Naive B cell (primary cell): Measurements from ENCODE around the gene CEP104. TPM values are rescaled to one million over a fixed set of nuclear protein-coding genes. Genes with fewer than 3 reads are reported as not detected.

Experiments
- ATAC-seq, 2 donors: fragments of 150-1000 bp; cut with Tn5 transposase; 2 replicates each; pipeline ENCODE4 v1.10.0; 2021; ENCODE audit warnings: low read depth in 2 of 2, mild to moderate bottlenecking in 2 of 2, moderate library complexity in 2 of 2
- DNase-seq: peaks from one replicate; pipeline ENCODE4 v3.0.0; 2022
- H3K27ac Mint-ChIP-seq, 6 donors: one replicate each; pipeline ENCODE4 v1.8.0; 2020 to 2022; ENCODE audit warnings: mild to moderate bottlenecking in 6 of 6, mixed read lengths in 6 of 6, moderate library complexity in 5 of 6, inconsistent platforms in 2 of 6
- H3K27me3 Mint-ChIP-seq, 3 donors: one replicate each; pipeline ENCODE4 v1.8.0; 2021 to 2022; ENCODE audit warnings: mixed read lengths in 3 of 3, mild to moderate bottlenecking in 1 of 3
- H3K36me3 Mint-ChIP-seq, 2 donors: one replicate each; pipeline ENCODE4 v1.8.0; 2020 to 2022; ENCODE audit warnings: mixed read lengths in 2 of 2, inconsistent platforms in 1 of 2, mild to moderate bottlenecking in 1 of 2
- H3K4me1 Mint-ChIP-seq, 3 donors: one replicate each; pipeline ENCODE4 v1.8.0; 2020 to 2022; ENCODE audit warnings: mixed read lengths in 3 of 3, inconsistent platforms in 1 of 3, mild to moderate bottlenecking in 1 of 3, moderate library complexity in 1 of 3
- H3K4me3 Mint-ChIP-seq, 8 donors: one replicate each; pipeline ENCODE4 v1.8.0; 2020 to 2022; ENCODE audit warnings: mild to moderate bottlenecking in 8 of 8, mixed read lengths in 8 of 8, moderate library complexity in 8 of 8, inconsistent platforms in 2 of 8
- H3K9me3 Mint-ChIP-seq, 7 donors: one replicate each; pipeline ENCODE4 v1.8.0; 2020 to 2022; ENCODE audit warnings: mixed read lengths in 7 of 7, mild to moderate bottlenecking in 5 of 7, inconsistent platforms in 2 of 7, moderate library complexity in 1 of 7
- polyA plus RNA-seq, 6 donors: library from polyadenylated mRNA; unstranded; fragments of 300-500 nt; fragmentation: Illumina TruSeq; gene quantifications; one replicate each; pipeline ENCODE4 v1.2.3, GENCODE V29; 2021; ENCODE audit warnings: low read depth in 6 of 6

CEP104 gene
- polyA plus RNA-seq, 6 donors from 2014 or later, result 8.1 to 34.6 (median 17.5) TPM

- H3K4me1 Mint-ChIP-seq, result peaks cover 23 to 36% (median 33%) of the 10 kb centered on the region in 3 donors
- peak within 1 kb of the TSS; percentile 96 to 99 (median 98) for H3K27ac Mint-ChIP-seq
- peak within 1 kb of the TSS; percentile 89 to 99 (median 96) for H3K4me3 Mint-ChIP-seq
- DNase-seq (peak; percentile 96), ATAC-seq (peak; percentile 82 to 85)
- peaks cover 3 to 19% (median 16%) of the 10 kb centered on the region in 7 donors for H3K9me3 Mint-ChIP-seq
- H3K36me3 Mint-ChIP-seq, result peaks cover 8 to 11% of the 10 kb centered on the region in 2 donors
- H3K27me3 Mint-ChIP-seq, result no peaks in the 10 kb centered on the region
These were observed 43.3 kb upstream of the CEP104 start, which contains the start of gene C1orf174 for GRCh38 chr1:3900150-3900968. C1orf174 (minus strand) TSS chr1:3900272; CDS start chr1:3900186, 86 bp downstream.

GRCh38 chr1:3899754-3900149, 42.7 kb upstream of the CEP104 start:
- ATAC-seq (no peak), DNase-seq (no peak)
- Mint-ChIP-seq H3K9me3 (peaks cover 3 to 19% (median 16%) of the 10 kb centered on the region in 7 donors), H3K36me3 (peaks cover 8 to 11% of the 10 kb centered on the region in 2 donors), H3K27me3 (no peaks in the 10 kb centered on the region), H3K27ac (peak overlapping the region in 5 of 6 donors; percentile 96 to 99 (median 98)), H3K4me3 (peak overlapping the region; percentile 89 to 99 (median 96)), H3K4me1 (peaks cover 23 to 36% (median 36%) of the 10 kb centered on the region in 3 donors)

- ATAC-seq, result no peak
- peaks cover 23 to 36% (median 36%) of the 10 kb centered on the region in 3 donors for H3K4me1 Mint-ChIP-seq
These were observed 42.2 kb upstream of the CEP104 start for GRCh38 chr1:3898994-3899753.

GRCh38 chr1:3898475-3898735, 41.4 kb upstream of the CEP104 start:
- ATAC-seq (no peak), DNase-seq (no peak)
- Mint-ChIP-seq H3K4me1 (peaks cover 23 to 41% (median 40%) of the 10 kb centered on the region in 3 donors), H3K9me3 (peaks cover 3 to 19% (median 16%) of the 10 kb centered on the region in 7 donors), H3K27ac (peak overlapping the region in 3 of 6 donors; percentile 27 to 96 (median 68)), H3K27me3 (no peaks in the 10 kb centered on the region), H3K4me3 (peak overlapping the region in 6 of 8 donors; percentile 9 to 98 (median 82)), H3K36me3 (peaks cover 8 to 11% of the 10 kb centered on the region in 2 donors)

More at GRCh38 chr1:3898994-3899753, 42.2 kb upstream of the CEP104 start:
- Mint-ChIP-seq H3K36me3 (peaks cover 8 to 11% of the 10 kb centered on the region in 2 donors), H3K27me3 (no peaks in the 10 kb centered on the region), H3K9me3 (peaks cover 3 to 19% (median 16%) of the 10 kb centered on the region in 7 donors), H3K4me3 (peak overlapping the region; percentile 89 to 99 (median 96)), H3K27ac (peak overlapping the region; percentile 69 to 99 (median 92))
- DNase-seq, result no peak

GRCh38 chr1:3896396-3897000, 39.5 kb upstream of the CEP104 start:
- H3K36me3 Mint-ChIP-seq, result peaks cover 8 to 11% of the 10 kb centered on the region in 2 donors
- H3K9me3 Mint-ChIP-seq, result peaks cover 3 to 19% (median 16%) of the 10 kb centered on the region in 7 donors
- no peak for DNase-seq
- H3K4me1 Mint-ChIP-seq, result peaks cover 31 to 49% (median 46%) of the 10 kb centered on the region in 3 donors
- no peak for ATAC-seq
- H3K27ac Mint-ChIP-seq, result peak overlapping the region in 1 of 6 donors; percentile 26
- H3K4me3 Mint-ChIP-seq, result peak overlapping the region in 2 of 8 donors; percentile 42 to 71
- no peaks in the 10 kb centered on the region for H3K27me3 Mint-ChIP-seq

- H3K27me3 Mint-ChIP-seq, result no peaks in the 10 kb centered on the region
- H3K4me3 Mint-ChIP-seq, result peak overlapping the region in 2 of 8 donors; percentile 42 to 71
- H3K9me3 Mint-ChIP-seq, result peaks cover 3 to 19% (median 16%) of the 10 kb centered on the region in 7 donors
- ATAC-seq, result no peak
- peak overlapping the region in 1 of 6 donors; percentile 60 for H3K27ac Mint-ChIP-seq
- peaks cover 8 to 11% of the 10 kb centered on the region in 2 donors for H3K36me3 Mint-ChIP-seq
- H3K4me1 Mint-ChIP-seq, result peaks cover 28 to 49% (median 46%) of the 10 kb centered on the region in 3 donors
- DNase-seq, result no peak
These were observed 38.9 kb upstream of the CEP104 start for GRCh38 chr1:3895951-3896325.

- ATAC-seq (no peak), DNase-seq (no peak)
- Mint-ChIP-seq H3K9me3 (peaks cover 3 to 19% (median 16%) of the 10 kb centered on the region in 7 donors), H3K27me3 (no peaks in the 10 kb centered on the region), H3K4me1 (peaks cover 28 to 49% (median 45%) of the 10 kb centered on the region in 3 donors), H3K4me3 (peak overlapping the region in 1 of 8 donors; percentile 71), H3K27ac (peak overlapping the region in 1 of 6 donors; percentile 73), H3K36me3 (peaks cover 8 to 11% of the 10 kb centered on the region in 2 donors)
These were observed 38.4 kb upstream of the CEP104 start for GRCh38 chr1:3895279-3895950.

- no peak for DNase-seq
- Mint-ChIP-seq H3K27ac (peak overlapping the region in 1 of 6 donors; percentile 14), H3K9me3 (peaks cover 3 to 19% (median 16%) of the 10 kb centered on the region in 7 donors), H3K4me1 (peaks cover 25 to 50% (median 44%) of the 10 kb centered on the region in 3 donors), H3K27me3 (no peaks in the 10 kb centered on the region), H3K4me3 (no peak overlapping the region), H3K36me3 (peaks cover 8 to 15% of the 10 kb centered on the region in 2 donors)
- no peak for ATAC-seq
These were observed 37.7 kb upstream of the CEP104 start for GRCh38 chr1:3894626-3895278.

- Mint-ChIP-seq H3K36me3 (peaks cover 8 to 17% of the 10 kb centered on the region in 2 donors), H3K27ac (peak overlapping the region in 3 of 6 donors; percentile 50 to 70 (median 70))
These were observed 36.2 kb upstream of the CEP104 start for GRCh38 chr1:3893190-3893589.

GRCh38 chr1:3892748-3893147, 35.7 kb upstream of the CEP104 start:
- H3K27me3 Mint-ChIP-seq, result no peaks in the 10 kb centered on the region
- peaks cover 8 to 17% of the 10 kb centered on the region in 2 donors for H3K36me3 Mint-ChIP-seq
- ATAC-seq (peak; percentile 30 to 47), DNase-seq (no peak)
- peaks cover 3 to 9% (median 7%) of the 10 kb centered on the region in 7 donors for H3K9me3 Mint-ChIP-seq
- H3K4me3 Mint-ChIP-seq, result peak overlapping the region in 4 of 8 donors; percentile 24 to 46 (median 42)
- H3K4me1 Mint-ChIP-seq, result peaks cover 17 to 35% (median 31%) of the 10 kb centered on the region in 3 donors
- H3K27ac Mint-ChIP-seq, result peak overlapping the region; percentile 47 to 80 (median 70)

More at GRCh38 chr1:3893190-3893589, 36.2 kb upstream of the CEP104 start:
- peaks cover 17 to 39% (median 31%) of the 10 kb centered on the region in 3 donors for H3K4me1 Mint-ChIP-seq
- DNase-seq (no peak), ATAC-seq (peak; percentile 58 to 59)
- H3K27me3 Mint-ChIP-seq, result no peaks in the 10 kb centered on the region
- peaks cover 3 to 13% (median 11%) of the 10 kb centered on the region in 7 donors for H3K9me3 Mint-ChIP-seq
- H3K4me3 Mint-ChIP-seq, result peak overlapping the region in 3 of 8 donors; percentile 24 to 46 (median 40)

- Mint-ChIP-seq H3K27me3 (no peaks in the 10 kb centered on the region), H3K9me3 (no peaks in the 10 kb centered on the region), H3K36me3 (peaks cover 4 to 9% of the 10 kb centered on the region in 2 donors), H3K4me3 (no peak overlapping the region), H3K27ac (peak overlapping the region in 1 of 6 donors; percentile 19), H3K4me1 (peaks cover 12 to 27% (median 22%) of the 10 kb centered on the region in 3 donors)
- no peak for DNase-seq
- no peak for ATAC-seq
These were observed 34.4 kb upstream of the CEP104 start for GRCh38 chr1:3891329-3891865.
